NCI-H2196 treated with DMSO at 0.1 percent for 48 hours (cell line): ENCODE data around the gene NR2E1.
A peak's percentile ranks its signal among the peaks of the same experiment; 100 is the strongest.

Experiments used
- DNase-seq: peaks from one replicate; lab custom pipeline; 2025; ENCODE audit not compliant: unreplicated experiment; lab: John Stamatoyannopoulos, UW

The NR2E1 gene

GRCh38 chr6:108165714-108166663 is at the start of gene NR2E1:
TSS of gene NR2E1 (plus strand) at chr6:108166022. CDS start at chr6:108166766, 744 bp downstream.
- DNase-seq: no peak

DNA sequence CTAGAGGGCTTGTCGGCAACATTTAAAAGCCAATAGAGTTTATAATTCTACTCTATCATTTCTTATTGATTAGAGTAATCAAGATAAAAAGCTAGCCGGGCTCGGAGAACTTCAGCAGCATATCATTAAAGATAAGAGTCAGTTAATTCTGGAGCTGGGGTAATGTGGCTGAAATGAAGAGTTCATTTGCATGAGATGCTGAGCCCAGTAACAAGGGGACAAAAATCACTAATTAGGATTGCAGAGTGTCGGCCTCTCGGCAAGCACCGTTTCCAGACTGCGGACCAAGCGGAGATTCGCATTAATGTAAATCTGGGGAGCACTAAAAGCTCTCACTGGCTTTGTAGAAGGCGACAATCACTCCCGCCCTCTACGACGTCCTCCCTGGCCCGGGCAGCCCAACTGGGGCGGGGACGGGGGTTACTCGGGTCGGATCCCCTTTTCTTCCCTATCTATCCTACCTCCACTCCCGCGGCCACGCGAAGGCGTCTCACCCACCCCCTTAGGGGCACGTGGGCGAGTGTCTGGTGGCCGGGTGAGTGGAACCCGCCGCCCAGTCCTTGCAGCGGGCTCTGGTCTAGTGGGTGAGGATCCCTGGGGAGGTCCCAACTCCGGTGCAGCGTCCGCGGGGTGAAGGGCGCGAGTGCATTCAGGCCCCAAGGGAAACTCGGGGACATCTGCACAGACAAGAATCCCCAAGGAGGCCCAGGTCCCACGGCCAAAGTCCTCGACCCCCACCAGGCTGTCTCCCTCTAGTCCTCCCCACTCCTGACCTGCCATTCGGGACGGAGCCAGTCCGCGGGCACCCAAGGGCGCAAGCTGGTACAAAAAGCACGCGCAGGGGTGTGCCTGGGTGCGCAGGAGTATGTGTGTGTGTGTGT is 49.0 kb upstream of the NR2E1 start:
- no peak for DNase-seq

- no peak for DNase-seq
These were observed 48.1 kb upstream of the NR2E1 start for GRCh38 chr6:108117427-108118358.

DNA sequence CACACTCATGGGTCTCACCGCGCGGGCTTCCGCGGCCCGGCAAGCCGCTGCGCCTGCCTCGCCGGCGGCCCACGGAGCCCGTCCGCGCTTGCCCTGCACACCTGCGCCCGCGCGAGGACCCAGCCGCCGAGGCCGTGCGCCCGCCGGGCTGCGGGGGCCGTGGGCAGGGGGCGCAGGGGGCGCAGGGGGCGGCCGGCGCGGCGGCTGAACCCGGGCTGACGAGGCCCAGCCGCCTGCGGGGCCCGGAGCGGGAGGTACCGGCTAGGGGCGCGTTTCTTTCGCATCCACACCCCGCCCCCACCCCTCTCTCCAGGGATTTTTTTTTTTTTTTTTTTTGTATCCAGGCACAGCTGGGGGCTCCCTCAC is 47.5 kb upstream of the NR2E1 start:
- DNase-seq: no peak

DNA sequence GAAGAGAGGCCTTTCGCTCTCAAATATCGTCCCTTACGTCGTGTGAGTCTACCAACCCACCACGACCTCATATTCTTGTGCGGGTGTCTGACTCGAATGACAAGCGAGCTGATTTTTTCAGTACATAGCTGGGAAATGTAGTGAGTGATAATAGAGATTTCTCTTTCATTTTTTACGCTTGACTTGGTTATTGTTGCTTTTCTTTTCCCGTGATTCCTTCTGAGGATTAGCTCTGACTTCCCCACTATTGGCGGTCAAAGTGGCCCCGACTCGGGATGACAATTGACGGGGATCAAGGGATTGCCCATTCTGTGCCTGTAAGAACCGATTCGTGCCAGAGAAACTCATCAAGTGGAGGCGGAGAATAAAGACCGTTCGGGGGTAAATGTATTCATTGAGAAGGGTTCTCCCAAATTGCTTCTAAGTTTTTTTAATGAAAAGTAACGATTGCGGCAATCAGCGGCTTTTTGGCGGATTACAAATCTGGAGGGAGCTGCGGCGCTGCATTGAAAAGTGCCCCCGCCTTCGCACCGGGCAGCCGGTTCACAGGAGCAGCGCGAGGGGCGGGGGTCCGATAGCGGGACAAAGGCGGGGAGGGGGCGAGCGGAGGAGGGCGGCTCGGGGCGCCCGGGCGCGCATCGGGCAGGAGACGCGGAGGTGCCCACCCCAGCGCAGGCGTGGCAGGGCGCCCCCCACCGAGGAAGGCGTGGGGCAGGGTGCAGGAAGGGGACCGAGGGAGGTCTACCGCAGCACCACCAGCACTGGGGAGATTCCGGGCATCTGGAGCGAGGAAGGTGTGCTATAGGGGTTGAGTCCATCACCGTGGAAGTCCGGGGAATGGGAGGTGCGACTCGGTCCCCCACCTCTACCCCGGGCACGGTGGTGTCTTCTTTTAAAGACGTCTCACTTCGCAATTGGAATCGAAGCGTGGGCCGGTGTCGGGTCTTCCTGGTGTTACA is 46.7 kb upstream of the NR2E1 start:
- DNase-seq: no peak

- DNase-seq: no peak
These were observed 46.1 kb upstream of the NR2E1 start for GRCh38 chr6:108119769-108120141.

- DNase-seq: no peak
These were observed 45.5 kb upstream of the NR2E1 start for GRCh38 chr6:108120311-108120710.

GRCh38 chr6:108121612-108122011 is 44.2 kb upstream of the NR2E1 start:
- no peak for DNase-seq

- DNase-seq: no peak
These were observed 42.3 kb upstream of the NR2E1 start for GRCh38 chr6:108123481-108123929.

DNA sequence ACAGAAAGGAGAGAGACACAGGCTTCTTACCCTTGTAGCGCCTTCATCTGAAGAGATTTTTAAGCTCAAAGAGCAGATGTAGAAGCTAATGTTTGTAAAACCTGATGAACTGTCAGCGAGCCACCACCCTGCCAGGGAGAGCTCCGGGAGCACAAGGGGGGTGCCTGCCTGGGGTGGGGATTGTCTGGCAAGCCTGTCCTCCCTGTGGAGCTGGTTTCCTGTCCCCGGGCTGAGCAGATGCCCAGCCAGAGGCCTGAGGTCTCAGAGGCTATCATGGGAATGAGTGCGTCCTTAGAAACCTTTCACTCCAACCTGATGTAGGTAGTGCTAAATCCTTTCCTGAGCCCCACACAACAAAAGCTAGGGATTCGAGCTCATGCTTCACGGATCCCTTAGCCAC is 41.9 kb upstream of the NR2E1 start:
- no peak for DNase-seq

GRCh38 chr6:108127056-108127455 is 38.8 kb upstream of the NR2E1 start:
- DNase-seq: no peak

- DNase-seq: peak; percentile 22
These were observed 38.0 kb upstream of the NR2E1 start for GRCh38 chr6:108127826-108128225.

- no peak for DNase-seq
These were observed 35.6 kb upstream of the NR2E1 start for GRCh38 chr6:108130262-108130661.

DNA sequence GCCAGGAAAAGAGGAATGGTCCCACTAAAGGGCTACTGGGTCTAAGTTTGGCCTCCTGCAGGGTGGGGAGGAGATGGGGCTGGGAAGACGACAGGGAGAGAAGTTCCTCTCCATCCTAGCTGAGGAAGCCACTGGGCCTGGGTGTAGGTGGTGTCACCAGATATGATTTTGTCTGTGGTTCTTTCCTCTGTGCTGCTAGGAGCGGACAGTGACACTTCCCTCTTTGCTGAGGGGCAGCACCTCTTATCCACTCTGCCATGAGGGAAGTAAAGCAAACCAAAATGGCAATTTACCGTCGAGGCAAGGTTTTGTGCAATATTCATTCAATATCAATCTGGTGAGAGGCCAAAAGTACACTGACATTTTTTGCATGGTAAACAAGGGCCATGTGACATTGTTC is 33.0 kb upstream of the NR2E1 start:
- DNase-seq: no peak

GRCh38 chr6:108133594-108134179 is 32.1 kb upstream of the NR2E1 start:
- DNase-seq: peak; percentile 70

DNA sequence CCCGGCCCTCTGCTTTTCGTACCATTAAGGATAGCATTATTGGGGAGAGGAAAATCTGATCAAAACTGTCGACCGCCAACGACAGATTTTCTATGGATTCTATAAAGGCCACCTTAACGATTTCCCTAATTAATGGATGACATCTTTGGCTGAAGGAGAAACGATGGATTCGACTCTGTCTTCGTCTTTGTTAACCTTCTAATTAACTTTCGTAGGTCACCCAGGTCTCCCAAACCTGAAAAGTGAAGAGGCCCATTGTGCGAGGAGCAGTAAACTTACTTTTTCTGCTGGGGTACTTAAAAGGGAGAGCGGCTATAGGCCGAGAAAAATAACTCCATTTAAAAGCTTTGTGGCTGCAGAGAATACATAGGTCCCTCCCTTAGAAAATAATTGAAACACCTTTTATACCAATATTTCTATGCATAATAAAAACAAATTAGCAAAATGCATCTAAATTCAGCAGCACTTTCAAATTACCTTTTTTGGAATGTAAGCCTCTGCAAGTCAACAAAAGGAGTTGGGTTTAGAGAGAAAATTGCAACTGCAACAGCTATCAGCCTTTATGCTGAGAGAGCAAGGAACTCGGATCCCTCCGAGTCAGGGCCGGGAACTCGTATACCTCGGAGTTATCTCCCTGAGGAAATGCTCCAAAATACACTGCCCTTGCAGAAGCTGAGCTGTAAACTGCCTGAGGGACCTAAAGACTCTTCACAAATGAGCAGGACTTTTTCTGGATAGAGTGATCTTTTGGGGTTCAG is 31.4 kb upstream of the NR2E1 start:
- no peak for DNase-seq

DNA sequence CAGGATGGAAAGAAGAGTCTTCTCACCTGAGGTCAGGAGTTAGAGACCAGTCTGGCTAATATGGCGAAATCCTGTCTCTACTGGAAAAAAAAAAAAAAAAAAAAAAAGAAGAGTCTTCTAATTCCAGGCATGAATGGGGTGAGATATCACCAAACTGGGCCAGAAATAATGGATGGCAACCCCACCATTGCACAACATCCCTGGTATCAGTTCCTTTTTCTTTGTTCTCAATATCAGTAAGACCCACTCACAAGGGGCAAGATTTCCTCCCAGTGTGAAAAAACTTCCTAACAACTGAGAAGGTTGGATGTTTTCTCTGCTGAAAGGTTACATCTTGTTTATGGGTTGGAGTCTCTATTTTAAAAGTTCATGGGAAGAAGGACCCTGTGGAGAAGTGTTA is 23.6 kb upstream of the NR2E1 start:
- DNase-seq: no peak

GRCh38 chr6:108145639-108146038 is 20.2 kb upstream of the NR2E1 start:
- no peak for DNase-seq

DNA sequence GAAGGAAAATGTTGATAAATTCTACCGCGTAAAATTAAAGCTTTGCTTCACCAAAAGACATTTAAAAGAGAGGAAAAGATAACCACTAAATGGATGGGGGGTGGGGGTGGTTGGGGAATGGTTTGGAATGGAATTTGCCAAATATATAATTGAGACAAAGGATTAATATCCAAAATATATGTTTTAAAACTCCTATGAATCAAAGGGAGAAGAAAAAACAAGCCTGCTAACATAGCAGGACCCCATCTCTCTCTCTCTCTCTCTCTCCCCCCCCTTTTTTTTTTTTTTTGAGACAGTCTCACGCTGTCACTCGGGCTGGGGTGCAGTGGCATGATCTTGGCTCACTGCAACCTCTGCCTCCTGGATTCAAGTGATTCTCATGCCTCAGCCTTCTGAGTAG is 13.4 kb upstream of the NR2E1 start:
- DNase-seq: no peak
